ENCODE results near the gene DOCK3.

- TF ChIP-seq POLR2AphosphoS5 (IDR thresholded peaks at IDR 0.05; ENCODE audit: low read depth, low read length): no peak
- no peak for TF ChIP-seq TAF1 (IDR thresholded peaks at IDR 0.05; ENCODE audit: borderline replicate concordance, insufficient read depth, low read length)
Measured at GRCh38 chr3:51360806-51361205, 686.1 kb downstream of the DOCK3 start.

Measured in PFSK-1 (cell line).